Parathyroid adenoma (tissue), 2 donors: ENCODE results near the gene SHISA5.

Experiments
- H2AFZ ChIP-seq: fragments of 300-600 bp; sonication (generic); one replicate; pipeline ENCODE4 v1.7.0; 2017; ENCODE audit warnings: antibody characterized with exemption, mild to moderate bottlenecking
- H3K27ac ChIP-seq: fragments of 300-600 bp; sonication (generic); one replicate; pipeline ENCODE4 v1.7.0; 2017
- H3K27me3 ChIP-seq: fragments of 300-600 bp; sonication (generic); one replicate; pipeline ENCODE4 v1.7.0; 2017; ENCODE audit warnings: low read length; ENCODE audit not compliant: control insufficient read depth, insufficient read depth
- H3K36me3 ChIP-seq: fragments of 300-600 bp; sonication (generic); one replicate; pipeline ENCODE4 v1.7.0; 2017; ENCODE audit warnings: low read length; ENCODE audit not compliant: control insufficient read depth, insufficient read depth
- H3K4me1 ChIP-seq: fragments of 300-600 bp; sonication (generic); one replicate; pipeline ENCODE4 v1.7.0; 2017; ENCODE audit warnings: control low read depth
- H3K4me2 ChIP-seq: fragments of 300-600 bp; sonication (generic); one replicate; pipeline ENCODE4 v1.7.0; 2017; ENCODE audit warnings: low read length
- H3K4me3 ChIP-seq: fragments of 300-600 bp; sonication (generic); one replicate; pipeline ENCODE4 v1.7.0; 2017; ENCODE audit warnings: low read depth, low read length
- H3K79me2 ChIP-seq: fragments of 300-600 bp; sonication (generic); one replicate; pipeline ENCODE4 v1.7.0; 2017; ENCODE audit warnings: control low read depth
- H3K9ac ChIP-seq: fragments of 300-600 bp; sonication (generic); one replicate; pipeline ENCODE4 v1.7.0; 2017; ENCODE audit warnings: mild to moderate bottlenecking
- H3K9me3 ChIP-seq: fragments of 300-600 bp; sonication (generic); one replicate; pipeline ENCODE4 v1.7.0; 2017; ENCODE audit warnings: low read length; ENCODE audit not compliant: control insufficient read depth
- CTCF ChIP-seq: fragments of 300-600 bp; sonication (generic); IDR thresholded peaks from one replicate; pipeline ENCODE4 v1.7.0; 2017; ENCODE audit warnings: antibody characterized with exemption, mild to moderate bottlenecking
- donor health status: primary hyperparathyroidism.

Gene SHISA5

GRCh38 chr3:48543271-48543866, 39.4 kb upstream of the SHISA5 start:
- Histone ChIP-seq H3K27me3 (no peaks in the 10 kb centered on the region), H2AFZ (no peak overlapping the region), H3K36me3 (no peaks in the 10 kb centered on the region), H3K79me2 (no peaks in the 10 kb centered on the region), H3K4me3 (no peak overlapping the region), H3K27ac (no peak overlapping the region), H3K4me2 (no peak overlapping the region), H3K9me3 (no peaks in the 10 kb centered on the region), H3K9ac (no peak overlapping the region), H3K4me1 (no peaks in the 10 kb centered on the region)
- TF ChIP-seq CTCF, result no peak

- no peaks in the 10 kb centered on the region for H3K4me1 ChIP-seq
- no peak overlapping the region for H2AFZ ChIP-seq
- no peaks in the 10 kb centered on the region for H3K9me3 ChIP-seq
- TF ChIP-seq CTCF, result no peak
- no peaks in the 10 kb centered on the region for H3K27me3 ChIP-seq
- no peaks in the 10 kb centered on the region for H3K79me2 ChIP-seq
- H3K4me3 ChIP-seq, result no peak overlapping the region
- no peak overlapping the region for H3K27ac ChIP-seq
- no peak overlapping the region for H3K4me2 ChIP-seq
- no peaks in the 10 kb centered on the region for H3K36me3 ChIP-seq
- H3K9ac ChIP-seq, result no peak overlapping the region
These were observed 34.5 kb upstream of the SHISA5 start for GRCh38 chr3:48538451-48538850.

GRCh38 chr3:48536785-48537184, 32.8 kb upstream of the SHISA5 start:
- Histone ChIP-seq H3K79me2 (no peaks in the 10 kb centered on the region), H3K36me3 (no peaks in the 10 kb centered on the region), H3K4me2 (no peak overlapping the region), H3K9me3 (no peaks in the 10 kb centered on the region), H2AFZ (no peak overlapping the region), H3K27me3 (no peaks in the 10 kb centered on the region), H3K9ac (no peak overlapping the region), H3K27ac (no peak overlapping the region), H3K4me1 (no peaks in the 10 kb centered on the region), H3K4me3 (no peak overlapping the region)
- no peak for TF ChIP-seq CTCF

GRCh38 chr3:48536116-48536515, 32.1 kb upstream of the SHISA5 start:
- no peak for TF ChIP-seq CTCF
- H3K36me3 ChIP-seq, result no peaks in the 10 kb centered on the region
- no peak overlapping the region for H2AFZ ChIP-seq
- no peak overlapping the region for H3K4me3 ChIP-seq
- no peak overlapping the region for H3K9ac ChIP-seq
- no peaks in the 10 kb centered on the region for H3K79me2 ChIP-seq
- H3K27ac ChIP-seq, result no peak overlapping the region
- no peaks in the 10 kb centered on the region for H3K4me1 ChIP-seq
- H3K27me3 ChIP-seq, result no peaks in the 10 kb centered on the region
- H3K9me3 ChIP-seq, result no peaks in the 10 kb centered on the region
- no peak overlapping the region for H3K4me2 ChIP-seq

GRCh38 chr3:48535578-48535977, 31.6 kb upstream of the SHISA5 start:
- no peaks in the 10 kb centered on the region for H3K4me1 ChIP-seq
- no peak for TF ChIP-seq CTCF
- H3K36me3 ChIP-seq, result no peaks in the 10 kb centered on the region
- H2AFZ ChIP-seq, result no peak overlapping the region
- H3K79me2 ChIP-seq, result no peaks in the 10 kb centered on the region
- H3K9ac ChIP-seq, result no peak overlapping the region
- H3K27ac ChIP-seq, result no peak overlapping the region
- H3K4me3 ChIP-seq, result no peak overlapping the region
- no peak overlapping the region for H3K4me2 ChIP-seq
- H3K9me3 ChIP-seq, result no peaks in the 10 kb centered on the region
- H3K27me3 ChIP-seq, result no peaks in the 10 kb centered on the region
